CD4-positive, alpha-beta T cell treated with Interleukin-17A for 1 hour (primary cell): ENCODE data around the gene NFASC.

ENCODE experiments used
- DNase-seq: peaks from one replicate; pipeline ENCODE4 v3.0.0-alpha.2; 2020

Gene NFASC

GRCh38 chr1:204989266-204990058, 118.8 kb downstream of the NFASC start:
- peak; percentile 44 for DNase-seq

DNA sequence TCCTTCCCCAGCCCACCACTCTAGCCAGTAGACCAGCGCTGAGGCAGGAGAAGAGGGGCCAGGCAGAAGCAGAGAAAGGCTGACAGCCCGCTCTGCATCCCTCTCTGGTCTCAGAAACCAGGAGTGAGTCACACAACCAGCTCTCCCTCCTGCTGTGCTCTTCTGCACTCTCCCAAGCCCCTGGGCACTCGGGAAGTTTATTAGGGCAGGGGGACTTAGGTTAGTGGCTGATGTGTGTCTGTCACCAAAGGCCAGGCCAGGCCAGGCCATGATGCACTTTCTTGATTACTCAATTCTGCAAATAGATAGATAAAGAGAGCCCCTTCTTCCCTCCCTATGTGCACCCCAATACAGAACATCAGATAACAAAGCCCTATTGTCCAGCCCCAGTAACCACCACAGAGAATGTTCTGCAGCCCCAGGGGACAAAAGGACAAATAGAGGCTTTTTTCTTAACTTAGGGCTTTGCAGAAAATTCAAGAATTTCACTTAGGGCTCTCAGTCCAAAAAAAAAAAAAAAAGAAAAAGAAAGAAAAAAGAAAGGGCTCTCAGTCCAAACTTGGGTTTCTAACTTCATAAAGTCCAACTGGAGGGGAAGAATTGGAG, 119.5 kb downstream of the NFASC start:
- no peak for DNase-seq

DNA sequence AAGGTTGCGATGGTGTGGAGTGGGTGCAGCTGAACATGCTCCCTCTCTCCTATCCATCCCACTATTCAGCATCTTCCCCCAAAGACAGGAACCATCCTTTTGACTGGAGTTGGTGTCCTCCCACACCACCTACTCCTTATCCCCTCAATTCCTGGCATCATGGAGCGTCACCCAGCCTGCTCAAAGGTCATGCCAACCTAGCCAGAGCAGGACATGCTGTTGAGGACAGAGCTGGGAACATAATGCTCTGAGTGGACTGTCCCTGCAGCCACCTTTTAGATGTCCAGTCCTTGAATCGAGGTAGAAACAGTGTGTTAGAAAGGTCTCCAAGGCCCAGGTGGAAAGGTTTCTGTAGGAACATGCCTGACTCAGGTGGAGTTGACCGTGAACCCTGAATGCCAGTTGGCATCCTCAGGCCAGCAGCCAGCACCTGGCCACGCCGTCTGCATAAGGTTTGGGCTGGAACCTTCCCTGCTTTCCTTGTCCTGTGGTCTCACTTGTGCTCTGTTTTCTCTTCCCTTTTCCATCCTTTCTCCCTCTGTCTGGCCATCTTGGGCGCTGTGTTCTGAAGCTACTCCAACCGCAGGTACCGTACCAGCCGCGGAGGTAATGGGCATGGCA, 120.2 kb downstream of the NFASC start:
- no peak for DNase-seq

DNA sequence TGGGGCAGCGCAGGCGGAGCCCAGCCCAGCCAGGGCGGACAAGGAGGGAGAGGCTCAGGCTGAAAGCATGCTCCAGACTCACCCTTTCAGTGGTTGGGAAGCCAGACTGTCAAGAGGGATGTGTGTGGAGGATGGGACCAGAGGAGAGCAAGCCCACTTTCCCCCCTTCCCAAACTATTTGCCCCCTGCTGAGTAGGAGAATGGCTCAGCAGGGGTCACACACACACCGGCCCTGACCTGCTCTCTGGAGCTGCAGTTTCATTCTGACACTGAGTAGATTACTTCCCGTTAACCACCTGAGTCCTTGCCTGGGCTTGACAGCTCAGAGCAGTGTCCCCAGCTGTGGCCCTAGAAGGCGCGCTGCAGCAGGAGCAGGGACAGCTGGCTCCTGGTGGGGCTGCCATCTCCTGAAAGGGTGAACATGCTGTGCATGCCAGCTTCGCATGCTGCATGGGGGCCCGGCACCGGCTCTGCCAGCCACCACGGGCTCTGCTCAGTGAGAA, 120.7 kb downstream of the NFASC start:
- no peak for DNase-seq

- peak; percentile 27 for DNase-seq
These were observed 121.7 kb downstream of the NFASC start for GRCh38 chr1:204992201-204992997.

DNA sequence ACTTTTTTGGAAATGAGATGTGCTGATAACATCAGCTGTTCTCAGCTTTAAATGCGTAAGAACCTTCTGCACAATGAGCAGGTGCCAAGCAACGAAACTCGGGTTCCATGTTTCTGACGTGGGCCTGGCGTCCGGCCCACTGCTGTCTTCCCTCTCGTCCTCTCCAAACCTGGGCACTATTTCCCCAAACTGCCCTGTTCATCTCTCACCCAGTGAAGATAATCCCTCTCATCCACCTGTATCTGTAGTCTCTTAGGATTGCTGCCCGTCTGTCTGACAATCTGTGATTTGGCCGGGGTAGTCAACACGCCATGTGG, 122.3 kb downstream of the NFASC start:
- DNase-seq = no peak

- no peak for DNase-seq
These were observed 123.6 kb downstream of the NFASC start for GRCh38 chr1:204994086-204994862.

DNA sequence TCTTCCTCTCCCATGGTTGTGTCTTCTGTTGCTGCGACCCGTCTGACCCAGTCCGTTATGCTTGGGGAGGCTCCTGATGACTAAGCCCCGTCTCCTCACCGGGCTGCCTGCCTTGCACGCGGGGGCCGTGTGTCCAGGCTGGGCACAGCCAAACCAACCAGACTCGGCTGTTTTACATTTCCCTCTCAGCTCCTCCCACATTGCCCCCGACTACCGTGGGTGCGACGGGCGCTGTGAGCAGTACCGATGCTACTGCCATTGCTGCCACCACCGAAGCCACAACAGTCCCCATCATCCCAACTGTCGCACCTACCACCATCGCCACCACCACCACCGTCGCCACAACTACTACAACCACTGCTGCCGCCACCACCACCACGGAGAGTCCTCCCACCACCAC, 126.3 kb downstream of the NFASC start:
- DNase-seq = no peak

GRCh38 chr1:204997591-204998355, 127.1 kb downstream of the NFASC start:
- DNase-seq = no peak

GRCh38 chr1:205001162-205001561, 130.5 kb downstream of the NFASC start:
- DNase-seq = no peak

DNA sequence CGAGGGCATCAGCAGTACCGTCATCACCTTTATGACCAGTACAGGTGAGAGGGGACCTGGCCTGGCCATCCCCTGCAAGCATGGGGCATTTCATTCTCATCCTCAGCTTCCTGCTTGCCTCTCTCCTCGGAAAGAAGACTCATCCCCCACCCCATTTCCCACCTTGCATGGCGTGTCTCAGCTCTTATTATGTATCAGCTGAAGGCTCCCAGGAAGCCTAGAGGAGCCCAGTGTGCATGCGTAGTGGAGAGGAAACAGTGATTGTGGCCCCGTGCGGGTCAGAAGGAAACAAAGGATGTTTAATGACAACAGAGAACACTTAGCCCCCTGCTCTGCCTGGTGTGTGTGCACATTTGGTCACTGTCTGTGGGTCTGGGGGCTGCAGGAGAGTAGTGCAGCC, 132.0 kb downstream of the NFASC start:
- no peak for DNase-seq

GRCh38 chr1:205003358-205004131, 132.9 kb downstream of the NFASC start:
- DNase-seq = no peak

- DNase-seq = no peak
These were observed 133.7 kb downstream of the NFASC start for GRCh38 chr1:205004351-205004750.

DNA sequence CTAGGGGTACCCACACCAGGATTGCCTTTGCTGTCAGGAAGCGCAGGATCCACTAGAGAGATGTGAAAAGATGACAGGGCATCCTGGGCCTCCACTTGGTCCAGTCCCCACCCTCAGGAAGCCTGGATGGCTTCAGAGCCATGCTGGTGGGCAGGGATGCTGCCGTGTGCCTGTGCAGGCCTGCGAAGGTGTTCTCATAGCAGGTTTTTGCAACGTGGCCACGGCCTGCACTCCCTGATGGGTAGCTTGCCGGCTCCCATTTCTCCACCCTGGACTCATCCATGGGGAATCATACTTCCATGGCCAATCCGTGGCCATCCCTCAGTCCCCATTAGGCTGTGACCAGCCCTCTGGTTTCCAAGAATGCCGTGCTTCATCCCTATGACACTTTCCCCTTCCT, 138.2 kb downstream of the NFASC start:
- DNase-seq = no peak

DNA sequence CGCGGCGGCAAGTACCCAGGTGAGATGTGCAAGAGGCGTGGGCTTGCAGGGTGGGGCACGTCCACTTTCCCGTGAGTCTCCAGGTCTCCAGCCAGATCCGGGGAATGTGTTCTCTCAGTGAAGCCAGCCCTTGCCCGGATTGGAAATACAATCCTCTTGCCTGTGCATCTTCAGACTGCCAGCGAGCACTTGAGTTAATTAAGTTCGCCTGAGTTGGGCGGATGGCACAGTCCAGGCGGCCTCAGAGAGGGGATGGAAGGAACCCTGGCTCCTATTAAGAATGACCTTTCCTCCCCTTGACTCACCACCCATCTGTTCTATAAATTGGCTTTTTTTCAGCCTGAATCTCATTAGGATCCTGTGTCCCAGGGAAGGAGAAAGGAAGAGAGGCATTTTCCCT, 139.0 kb downstream of the NFASC start:
- DNase-seq = no peak

- no peak for DNase-seq
These were observed 141.9 kb downstream of the NFASC start for GRCh38 chr1:205012391-205013140.

DNA sequence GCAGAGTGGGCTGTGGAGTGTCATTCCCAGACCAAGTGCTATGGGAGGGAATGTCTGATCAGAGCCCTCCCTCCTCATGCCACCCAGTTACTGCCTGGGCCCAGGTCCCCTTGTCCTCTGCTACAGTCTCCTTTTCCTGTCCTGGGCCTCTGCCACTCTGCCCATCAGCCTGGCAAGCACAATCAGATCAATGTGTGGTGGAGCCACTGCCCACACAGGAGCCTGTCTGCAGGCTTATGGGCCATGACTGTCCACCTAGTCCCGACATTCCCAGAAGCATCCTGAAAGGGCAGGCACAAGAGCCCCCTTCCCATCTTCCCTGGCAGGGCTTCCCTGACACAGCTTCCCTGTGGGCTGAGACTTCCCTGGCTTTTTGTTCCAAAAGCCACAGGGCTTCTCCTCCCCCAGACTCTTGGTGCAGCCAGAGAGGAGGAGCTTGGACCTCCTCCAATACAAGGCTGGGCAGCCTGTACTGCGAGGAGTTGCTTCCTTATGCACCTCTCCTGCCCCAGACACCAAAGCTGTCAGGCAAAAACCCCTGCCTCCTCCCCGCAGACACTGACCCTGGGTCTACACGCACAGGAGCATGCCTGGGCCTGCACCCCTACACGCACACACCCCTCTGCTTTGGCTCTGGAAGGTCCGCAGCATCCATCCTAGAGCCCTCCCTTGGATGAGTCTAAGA, 143.2 kb downstream of the NFASC start:
- DNase-seq = no peak

DNA sequence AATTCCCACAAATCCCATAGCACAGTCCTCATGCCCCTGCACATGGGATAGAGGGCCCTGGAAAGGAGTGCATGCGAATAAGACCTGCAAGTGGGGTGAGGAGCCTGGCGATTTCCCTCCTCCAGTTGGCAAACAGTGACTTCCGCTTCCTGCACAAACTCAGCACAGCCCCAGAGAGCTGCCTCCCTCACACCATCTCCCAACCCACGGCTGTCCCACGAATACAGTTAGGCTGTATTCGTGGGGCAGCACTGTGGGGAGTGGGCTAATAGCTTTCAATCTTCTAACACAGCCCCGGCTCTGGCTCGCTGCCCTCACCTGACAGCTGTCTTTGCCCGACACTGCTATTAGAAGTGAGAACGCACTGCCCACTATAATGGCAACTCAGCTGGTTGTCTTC, 144.1 kb downstream of the NFASC start:
- no peak for DNase-seq

DNA sequence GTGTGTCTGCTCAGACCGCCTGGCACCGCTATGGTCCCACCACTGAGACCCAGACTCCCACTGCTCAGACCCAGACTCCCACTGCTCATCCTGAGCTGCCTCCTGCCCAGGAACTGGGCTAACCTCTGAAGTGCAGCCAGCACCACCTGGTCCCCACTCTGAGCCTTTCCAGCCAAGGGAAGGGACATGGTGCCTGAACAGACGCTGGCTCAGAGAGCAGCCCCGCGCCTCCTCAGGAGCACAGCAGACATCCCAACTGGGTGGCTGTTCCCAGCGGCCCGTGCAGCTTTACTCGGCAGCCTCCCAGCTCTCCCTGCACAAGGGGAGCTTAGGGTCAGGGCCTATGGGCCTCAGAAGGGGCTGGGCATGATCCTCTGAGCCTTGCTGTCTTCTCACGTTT, 144.6 kb downstream of the NFASC start:
- DNase-seq = no peak

GRCh38 chr1:205016075-205016474, 145.4 kb downstream of the NFASC start:
- no peak for DNase-seq
